MCF 10A (cell line): ENCODE data around the gene CLIC1. TPM values are rescaled to one million over a fixed set of nuclear protein-coding genes. Genes with fewer than 3 reads are reported as not detected.

ENCODE experiments used
- BruUV-seq: library from RNA; stranded (reverse); fragments of 400-500 nt; replicated peaks from 2 replicates; lab custom pipeline; 2021; lab: Mats Ljungman, UMichigan
- CTCF ChIA-PET: fragments of 300-600 bp; sonication (Branson Sonifier 250); formaldehyde crosslinking; extraction: SDS; loops from one replicate; lab custom pipeline; 2021; ENCODE audit warnings: antibody characterized with exemption, inconsistent platforms; lab: Yijun Ruan, JAX
- POLR2A ChIA-PET: fragments of 300-600, 350-650 bp; sonication (Branson Sonifier 250); formaldehyde crosslinking; extraction: SDS; loops from one replicate; lab custom pipeline; 2020; ENCODE audit warnings: antibody characterized with exemption, inconsistent platforms; lab: Yijun Ruan, JAX
- DNase-seq: peaks from one replicate; pipeline ENCODE4 v3.0.0-alpha.2; 2018; ENCODE audit not compliant: unreplicated experiment
- H3K27ac Mint-ChIP-seq: one replicate; pipeline ENCODE4 v1.8.0; 2022; ENCODE audit warnings: mild to moderate bottlenecking, low read depth, mixed read lengths; ENCODE audit not compliant: unreplicated experiment
- H3K27me3 Mint-ChIP-seq: one replicate; pipeline ENCODE4 v1.8.0; 2022; ENCODE audit warnings: mixed read lengths; ENCODE audit not compliant: insufficient read depth, unreplicated experiment
- H3K36me3 Mint-ChIP-seq: one replicate; pipeline ENCODE4 v1.8.0; 2022; ENCODE audit warnings: mild to moderate bottlenecking, moderate library complexity, mixed read lengths; ENCODE audit not compliant: insufficient read depth, unreplicated experiment
- H3K4me1 Mint-ChIP-seq: one replicate; pipeline ENCODE4 v1.8.0; 2022; ENCODE audit warnings: mixed read lengths; ENCODE audit not compliant: insufficient read depth, unreplicated experiment
- H3K4me3 Mint-ChIP-seq: one replicate; pipeline ENCODE4 v1.8.0; 2022; ENCODE audit warnings: mild to moderate bottlenecking, moderate library complexity, mixed read lengths; ENCODE audit not compliant: unreplicated experiment
- H3K9me3 Mint-ChIP-seq: one replicate; pipeline ENCODE4 v1.8.0; 2022; ENCODE audit warnings: mixed read lengths; ENCODE audit not compliant: unreplicated experiment
- CTCF ChIP-seq: fragments of 200-600 bp; IDR thresholded peaks from one replicate; pipeline ENCODE4 v1.8.0; 2022; ENCODE audit warnings: antibody characterized with exemption, mild to moderate bottlenecking; ENCODE audit not compliant: unreplicated experiment
- intact Hi-C: fragments of 100-400 bp; cut with micrococcal nuclease; formaldehyde crosslinking; loops from 2 replicates; pipeline ENCODE4 v1.14.1; 2022
- total RNA-seq: library from RNA; stranded (reverse); gene quantifications from 2 replicates; pipeline ENCODE4 v1.2.3, GENCODE V29; 2022

Gene CLIC1
- total RNA-seq, 1 experiment from 2014 or later, result 511 TPM

GRCh38 chr6:31692353-31692752, 44.0 kb downstream of the CLIC1 start:
- peaks cover 6% of the 10 kb centered on the region for H3K4me1 Mint-ChIP-seq
- no peak overlapping the region for H3K4me3 Mint-ChIP-seq
- no peaks in the 10 kb centered on the region for H3K27me3 Mint-ChIP-seq
- no peak for TF ChIP-seq CTCF
- H3K9me3 Mint-ChIP-seq, result no peaks in the 10 kb centered on the region
- H3K36me3 Mint-ChIP-seq, result peaks cover 65% of the 10 kb centered on the region
- intact Hi-C loops, result no loop called here
- ChIA-PET POLR2A (interaction anchor here (3.4 kb wide), 1 partner anchor 10 kb away, joined by 19 read pairs; the partner anchor contains the start of gene ABHD16A), CTCF (interaction anchor here (0.7 to 1.1 kb wide), 3 partner anchors 49 to 1252 kb away, joined by 3 to 4 read pairs (median 3); no protein-coding TSS in a partner anchor)
- BruUV-seq, result no TSS peak
- H3K27ac Mint-ChIP-seq, result no peak overlapping the region
- no peak for DNase-seq

DNA sequence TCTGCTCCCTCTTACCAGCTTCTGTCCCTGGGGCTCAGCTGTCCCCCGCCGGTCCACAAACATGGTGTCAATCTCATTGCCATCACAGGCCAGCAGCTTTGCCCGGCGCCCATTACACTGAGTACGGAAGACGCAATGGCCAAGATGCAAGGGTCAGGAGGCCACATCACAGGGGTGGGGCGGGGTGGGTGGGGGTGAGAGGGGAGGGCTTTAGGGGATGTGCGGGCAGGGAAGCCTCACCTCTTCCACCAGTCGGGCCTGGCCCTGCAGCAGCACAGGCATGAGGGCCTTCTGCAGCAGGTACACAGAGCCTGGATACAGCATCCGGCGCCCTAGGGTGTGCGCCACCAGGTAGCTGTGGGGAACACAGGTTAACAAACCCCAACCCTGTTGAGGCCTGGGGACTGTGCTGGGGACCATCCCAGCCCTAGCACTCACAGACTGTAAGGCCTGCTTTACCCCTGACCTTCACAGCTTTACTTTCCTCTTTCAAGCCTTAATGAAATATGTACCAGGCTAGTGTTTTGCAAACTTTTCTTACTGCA, 44.7 kb downstream of the CLIC1 start:
- H3K4me3 Mint-ChIP-seq, result no peak overlapping the region
- H3K27me3 Mint-ChIP-seq, result no peaks in the 10 kb centered on the region
- BruUV-seq, result no TSS peak
- ChIA-PET CTCF (interaction anchor here (0.6 to 1.1 kb wide), 2 partner anchors 50 to 78 kb away, joined by 3 to 4 read pairs; no protein-coding TSS in a partner anchor), POLR2A (interaction anchor here (0.5 to 3.4 kb wide), 3 partner anchors 11 to 216 kb away, joined by 4 to 19 read pairs (median 5); partner anchors contain the start of gene ABHD16A)
- DNase-seq, result no peak
- H3K4me1 Mint-ChIP-seq, result peaks cover 6% of the 10 kb centered on the region
- H3K27ac Mint-ChIP-seq, result no peak overlapping the region
- H3K9me3 Mint-ChIP-seq, result no peaks in the 10 kb centered on the region
- intact Hi-C loops, result no loop called here
- H3K36me3 Mint-ChIP-seq, result peaks cover 61% of the 10 kb centered on the region
- TF ChIP-seq CTCF, result no peak

GRCh38 chr6:31691078-31691463, 45.3 kb downstream of the CLIC1 start:
- Mint-ChIP-seq H3K4me3 (no peak overlapping the region), H3K27ac (no peak overlapping the region)

More at GRCh38 chr6:31691078-31691463, 45.3 kb downstream of the CLIC1 start:
- Mint-ChIP-seq H3K36me3 (peaks cover 57% of the 10 kb centered on the region), H3K9me3 (no peaks in the 10 kb centered on the region), H3K4me1 (peaks cover 6% of the 10 kb centered on the region), H3K27me3 (no peaks in the 10 kb centered on the region)
- intact Hi-C loops, result no loop called here
- no TSS peak for BruUV-seq
- CTCF ChIA-PET, result interaction anchor here (0.5 to 2.2 kb wide), 8 partner anchors 10 to 1917 kb away, joined by 3 to 9 read pairs (median 3); partner anchors contain the start of genes ABHD16A and LY6G5C
- POLR2A ChIA-PET, result interaction anchor here (0.5 to 3.4 kb wide), 5 partner anchors 11 to 1009 kb away, joined by 4 to 19 read pairs (median 5); partner anchors contain the start of gene ABHD16A
- TF ChIP-seq CTCF, result no peak
- DNase-seq, result no peak
